K562 (cell line): ENCODE measurements around the gene CCK.

Experiments used
- CBFB ChIP-seq: sonication (generic); formaldehyde crosslinking; IDR thresholded peaks from 2 replicates; pipeline ENCODE4 v1.4.0; 2020; ENCODE audit warnings: mild to moderate bottlenecking, missing genetic modification reagents
- FOXP1 ChIP-seq: sonication (generic); formaldehyde crosslinking; IDR thresholded peaks from 2 replicates; pipeline ENCODE4 v1.8.0; 2022; ENCODE audit warnings: mild to moderate bottlenecking, missing genetic modification reagents
- HSF4 ChIP-seq: fragments of 250-450 bp; sonication (Bioruptor Pico); IDR thresholded peaks from 2 replicates; pipeline ENCODE4 v2.1.2; 2022; ENCODE audit warnings: mild to moderate bottlenecking, moderate library complexity, borderline replicate concordance
- KDM1A ChIP-seq, 2 experiments: fragments of 450-650 bp; IDR thresholded peaks; 2 replicates each; pipeline ENCODE4 v1.6.1; 2016; ENCODE audit warnings: mild to moderate bottlenecking in 2 of 2
- MAFK ChIP-seq: IDR thresholded peaks from 2 replicates; pipeline ENCODE4 v1.6.1; 2011; ENCODE audit warnings: low read length, improper control_type of control experiment
- POLR2A ChIP-seq: fragments of 450-650 bp; conservative IDR thresholded peaks from 2 replicates; pipeline ENCODE4 v1.6.1; 2016
- RNF2 ChIP-seq: sonication (generic); IDR thresholded peaks from 2 replicates; pipeline ENCODE4 v1.6.1; 2016
- SMC3 ChIP-seq: conservative IDR thresholded peaks from 2 replicates; pipeline ENCODE4 v1.6.1; 2011; ENCODE audit warnings: low read depth, low read length, improper control_type of control experiment; ENCODE audit not compliant: insufficient read depth
- SNIP1 ChIP-seq: fragments of 450-650 bp; IDR thresholded peaks from 2 replicates; pipeline ENCODE4 v1.7.1; 2017; ENCODE audit warnings: low read depth, mild to moderate bottlenecking
- STAG1 ChIP-seq: sonication (generic); formaldehyde crosslinking; IDR thresholded peaks from 2 replicates; pipeline ENCODE4 v1.5.0; 2020; ENCODE audit warnings: missing genetic modification reagents, borderline replicate concordance
- ZNF24 ChIP-seq: fragments of 450-650 bp; IDR thresholded peaks from 2 replicates; pipeline ENCODE4 v1.6.1; 2016
- TF ChIP-seq, protein P1 (sequence below): sonication (generic); formaldehyde crosslinking; IDR thresholded peaks from 2 replicates; pipeline ENCODE4 v1.5.0; 2020; ENCODE audit warnings: missing genetic modification reagents
- TF ChIP-seq, protein P2 (sequence below): sonication (generic); formaldehyde crosslinking; IDR thresholded peaks from 2 replicates; pipeline ENCODE4 v1.8.1; 2022; ENCODE audit warnings: missing genetic modification reagents
- TF ChIP-seq, protein P3 (sequence below), 3 experiments: IDR thresholded peaks in 2 of 3; conservative IDR thresholded peaks in 1 of 3; 2 replicates each; pipeline ENCODE4 v1.5.1; 2011 to 2012; ENCODE audit warnings: low read length in 3 of 3, mild to moderate bottlenecking in 3 of 3, control low read depth in 2 of 3, improper control_type of control experiment in 1 of 3, inconsistent platforms in 1 of 3, low read depth in 1 of 3, mixed read lengths in 1 of 3, moderate library complexity in 1 of 3; ENCODE audit not compliant: insufficient read depth in 2 of 3

DNA sequence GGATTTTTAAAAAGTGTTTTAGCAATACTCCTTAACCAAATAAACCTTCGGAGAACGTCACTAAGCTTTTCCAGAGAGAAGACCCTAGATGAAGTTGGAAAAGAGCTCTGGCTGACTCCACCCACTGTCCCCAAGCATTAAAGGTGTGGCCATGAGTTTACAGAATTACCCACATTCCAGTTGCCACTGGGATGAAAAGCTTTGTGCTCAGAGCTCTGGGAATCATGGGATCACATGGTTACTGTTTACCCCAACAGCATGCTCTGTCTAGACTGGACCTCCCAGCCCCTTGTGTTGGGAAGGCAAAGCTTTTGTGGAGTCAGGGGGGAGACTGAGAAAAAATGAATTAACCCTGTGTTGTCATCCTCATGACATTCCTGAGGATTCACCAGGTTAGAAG is 55.3 kb downstream of the CCK start:
- TF ChIP-seq POLR2A (no peak), SMC3 (no peak), RNF2 (no peak), KDM1A (IDR thresholded peaks at IDR 0.05) (no peak), HSF4 (CRISPR knock-in tag) (no peak), CBFB (CRISPR knock-in tag) (no peak), SNIP1 (no peak), FOXP1 (no peak), MAFK (no peak), ZNF24 (no peak), STAG1 (CRISPR knock-in tag) (no peak)
- TF ChIP-seq, protein P1, sequence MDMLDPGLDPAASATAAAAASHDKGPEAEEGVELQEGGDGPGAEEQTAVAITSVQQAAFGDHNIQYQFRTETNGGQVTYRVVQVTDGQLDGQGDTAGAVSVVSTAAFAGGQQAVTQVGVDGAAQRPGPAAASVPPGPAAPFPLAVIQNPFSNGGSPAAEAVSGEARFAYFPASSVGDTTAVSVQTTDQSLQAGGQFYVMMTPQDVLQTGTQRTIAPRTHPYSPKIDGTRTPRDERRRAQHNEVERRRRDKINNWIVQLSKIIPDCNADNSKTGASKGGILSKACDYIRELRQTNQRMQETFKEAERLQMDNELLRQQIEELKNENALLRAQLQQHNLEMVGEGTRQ (CRISPR knock-in tag), result no peak
- TF ChIP-seq, protein P2, sequence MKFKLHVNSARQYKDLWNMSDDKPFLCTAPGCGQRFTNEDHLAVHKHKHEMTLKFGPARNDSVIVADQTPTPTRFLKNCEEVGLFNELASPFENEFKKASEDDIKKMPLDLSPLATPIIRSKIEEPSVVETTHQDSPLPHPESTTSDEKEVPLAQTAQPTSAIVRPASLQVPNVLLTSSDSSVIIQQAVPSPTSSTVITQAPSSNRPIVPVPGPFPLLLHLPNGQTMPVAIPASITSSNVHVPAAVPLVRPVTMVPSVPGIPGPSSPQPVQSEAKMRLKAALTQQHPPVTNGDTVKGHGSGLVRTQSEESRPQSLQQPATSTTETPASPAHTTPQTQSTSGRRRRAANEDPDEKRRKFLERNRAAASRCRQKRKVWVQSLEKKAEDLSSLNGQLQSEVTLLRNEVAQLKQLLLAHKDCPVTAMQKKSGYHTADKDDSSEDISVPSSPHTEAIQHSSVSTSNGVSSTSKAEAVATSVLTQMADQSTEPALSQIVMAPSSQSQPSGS (CRISPR knock-in tag), result no peak
- TF ChIP-seq, protein P3, sequence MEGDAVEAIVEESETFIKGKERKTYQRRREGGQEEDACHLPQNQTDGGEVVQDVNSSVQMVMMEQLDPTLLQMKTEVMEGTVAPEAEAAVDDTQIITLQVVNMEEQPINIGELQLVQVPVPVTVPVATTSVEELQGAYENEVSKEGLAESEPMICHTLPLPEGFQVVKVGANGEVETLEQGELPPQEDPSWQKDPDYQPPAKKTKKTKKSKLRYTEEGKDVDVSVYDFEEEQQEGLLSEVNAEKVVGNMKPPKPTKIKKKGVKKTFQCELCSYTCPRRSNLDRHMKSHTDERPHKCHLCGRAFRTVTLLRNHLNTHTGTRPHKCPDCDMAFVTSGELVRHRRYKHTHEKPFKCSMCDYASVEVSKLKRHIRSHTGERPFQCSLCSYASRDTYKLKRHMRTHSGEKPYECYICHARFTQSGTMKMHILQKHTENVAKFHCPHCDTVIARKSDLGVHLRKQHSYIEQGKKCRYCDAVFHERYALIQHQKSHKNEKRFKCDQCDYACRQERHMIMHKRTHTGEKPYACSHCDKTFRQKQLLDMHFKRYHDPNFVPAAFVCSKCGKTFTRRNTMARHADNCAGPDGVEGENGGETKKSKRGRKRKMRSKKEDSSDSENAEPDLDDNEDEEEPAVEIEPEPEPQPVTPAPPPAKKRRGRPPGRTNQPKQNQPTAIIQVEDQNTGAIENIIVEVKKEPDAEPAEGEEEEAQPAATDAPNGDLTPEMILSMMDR (IDR thresholded peaks at IDR 0.05 in 2 of 3, conservative IDR thresholded peaks at IDR 0.05 in 1 of 3; ENCODE audit: insufficient read depth in 2 of 3, low read depth in 1 of 3, low read length in 3 of 3), result no peak
